Calu3 (cell line): ENCODE measurements around the gene DPY19L3. TPM values are rescaled to one million over a fixed set of nuclear protein-coding genes. Genes with fewer than 3 reads are reported as not detected.
"Not testable (repeated sequence)": the region's sequence is repeated elsewhere in the genome, so short reads cannot be mapped to it uniquely, and the experiment has no call there.

Experiments
- BruUV-seq: library from RNA; stranded (reverse); fragments of 400-500 nt; replicated peaks from 2 replicates; lab custom pipeline; 2021; lab: Mats Ljungman, UMichigan
- CTCF ChIA-PET: fragments of 300-600 bp; sonication (Branson Sonifier 250); formaldehyde crosslinking; loops from one replicate; lab custom pipeline; 2022; ENCODE audit warnings: antibody characterized with exemption; lab: Charles Lee
- DNase-seq: peaks from one replicate; pipeline ENCODE4 v3.0.0; 2022
- H3K27ac Mint-ChIP-seq: one replicate; pipeline ENCODE4 v1.8.0; 2022; ENCODE audit warnings: mixed read lengths; ENCODE audit not compliant: unreplicated experiment
- H3K27me3 Mint-ChIP-seq: one replicate; pipeline ENCODE4 v1.8.0; 2022; ENCODE audit warnings: mixed read lengths; ENCODE audit not compliant: unreplicated experiment
- H3K36me3 Mint-ChIP-seq: one replicate; pipeline ENCODE4 v1.8.0; 2022; ENCODE audit warnings: mild to moderate bottlenecking, moderate library complexity, mixed read lengths; ENCODE audit not compliant: insufficient read depth, unreplicated experiment
- H3K4me1 Mint-ChIP-seq: one replicate; pipeline ENCODE4 v1.8.0; 2022; ENCODE audit warnings: mild to moderate bottlenecking, low read depth, mixed read lengths; ENCODE audit not compliant: unreplicated experiment
- H3K4me3 Mint-ChIP-seq: one replicate; pipeline ENCODE4 v1.8.0; 2022; ENCODE audit warnings: mild to moderate bottlenecking, low read depth, moderate library complexity, mixed read lengths; ENCODE audit not compliant: unreplicated experiment
- H3K9me3 Mint-ChIP-seq: one replicate; pipeline ENCODE4 v1.8.0; 2022; ENCODE audit warnings: low read depth, mixed read lengths; ENCODE audit not compliant: unreplicated experiment
- CTCF ChIP-seq: fragments of 200-600 bp; IDR thresholded peaks from one replicate; pipeline ENCODE4 v1.8.0; 2022; ENCODE audit warnings: antibody characterized with exemption; ENCODE audit not compliant: unreplicated experiment
- intact Hi-C: fragments of 100-400 bp; cut with micrococcal nuclease; formaldehyde crosslinking; loops from one replicate; pipeline ENCODE4 v1.10.0; 2022; ENCODE audit not compliant: unreplicated experiment
- total RNA-seq: library from RNA; stranded (reverse); gene quantifications from 2 replicates; pipeline ENCODE4 v1.2.3, GENCODE V29; 2022

The DPY19L3 gene
- total RNA-seq, 1 experiment from 2014 or later = 29.4 TPM

GRCh38 chr19:32372726-32373517, 32.6 kb upstream of the DPY19L3 start:
- intact Hi-C loops = loop anchor here (1.0 kb wide), 1 partner anchor 23 kb away; no protein-coding TSS in a partner anchor
- no peak for DNase-seq
- Mint-ChIP-seq H3K9me3 (peaks cover 5% of the 10 kb centered on the region), H3K27me3 (no peaks in the 10 kb centered on the region), H3K4me1 (peaks cover 55% of the 10 kb centered on the region), H3K4me3 (peak overlapping the region; percentile 60), H3K27ac (peak overlapping the region; percentile 95), H3K36me3 (peaks cover 33% of the 10 kb centered on the region)
- no TSS peak for BruUV-seq
- CTCF ChIA-PET = interaction anchor here (1.0 to 1.5 kb wide), 4 partner anchors 9 to 51 kb away, joined by 3 to 7 read pairs (median 4); partner anchors contain the start of gene DPY19L3
- no peak for TF ChIP-seq CTCF

- peak overlapping the region; percentile 60 for H3K4me3 Mint-ChIP-seq
- H3K36me3 Mint-ChIP-seq = peaks cover 33% of the 10 kb centered on the region
- DNase-seq = peak; percentile 85
- peaks cover 5% of the 10 kb centered on the region for H3K9me3 Mint-ChIP-seq
- H3K4me1 Mint-ChIP-seq = peaks cover 55% of the 10 kb centered on the region
- no peaks in the 10 kb centered on the region for H3K27me3 Mint-ChIP-seq
- CTCF ChIA-PET = interaction anchor here (0.6 to 1.5 kb wide), 9 partner anchors 10 to 1000 kb away, joined by 3 to 7 read pairs (median 4); partner anchors contain the start of genes CEBPG, DPY19L3 and ZNF507
- BruUV-seq = no TSS peak
- H3K27ac Mint-ChIP-seq = peak overlapping the region; percentile 95
- TF ChIP-seq CTCF = no peak
- intact Hi-C loops = loop anchor here (1.0 kb wide), 1 partner anchor 23 kb away; no protein-coding TSS in a partner anchor
Observed at GRCh38 chr19:32373585-32374295, 31.8 kb upstream of the DPY19L3 start.

- BruUV-seq, intact Hi-C loops, DNase-seq, H3K9me3 Mint-ChIP-seq, H3K27me3 Mint-ChIP-seq: not testable (repeated sequence)
- Mint-ChIP-seq H3K4me3 (peak overlapping the region; percentile 60), H3K36me3 (peaks cover 30% of the 10 kb centered on the region), H3K27ac (peak overlapping the region; percentile 95), H3K4me1 (peaks cover 50% of the 10 kb centered on the region)
- CTCF ChIA-PET = interaction anchor here (0.7 to 1.5 kb wide), 8 partner anchors 11 to 301 kb away, joined by 3 to 7 read pairs (median 4); partner anchors contain the start of genes ANKRD27, DPY19L3 and ZNF507
Observed at GRCh38 chr19:32374362-32374761, 31.2 kb upstream of the DPY19L3 start.

GRCh38 chr19:32377088-32377487, 28.5 kb upstream of the DPY19L3 start:
- H3K27ac Mint-ChIP-seq, H3K27me3 Mint-ChIP-seq, BruUV-seq, CTCF ChIA-PET, H3K4me3 Mint-ChIP-seq, H3K9me3 Mint-ChIP-seq: not testable (repeated sequence)
- peaks cover 33% of the 10 kb centered on the region for H3K36me3 Mint-ChIP-seq
- DNase-seq = peak; percentile 23
- peaks cover 45% of the 10 kb centered on the region for H3K4me1 Mint-ChIP-seq
- intact Hi-C loops = loop anchor here (2.0 kb wide), 1 partner anchor 58 kb away; no protein-coding TSS in a partner anchor

- Mint-ChIP-seq H3K27ac (no peak overlapping the region), H3K4me1 (peaks cover 13% of the 10 kb centered on the region), H3K4me3 (no peak overlapping the region), H3K27me3 (no peaks in the 10 kb centered on the region), H3K36me3 (peaks cover 26% of the 10 kb centered on the region), H3K9me3 (peaks cover 5% of the 10 kb centered on the region)
- CTCF ChIA-PET = no interaction called here
- BruUV-seq = no TSS peak
- intact Hi-C loops = no loop called here
- DNase-seq = no peak
- TF ChIP-seq CTCF = no peak
Observed at GRCh38 chr19:32380269-32380668, 25.3 kb upstream of the DPY19L3 start.
